KMS-11 (cell line): ENCODE data around the gene PAPSS2.

Source experiments
- H2AFZ ChIP-seq: fragments of 200-600 bp; sonication (generic); 2 replicates; pipeline ENCODE4 v1.6.1; 2016; ENCODE audit warnings: antibody characterized with exemption, mixed run types, low read depth
- H3K27ac ChIP-seq: fragments of 200-600 bp; sonication (generic); 2 replicates; pipeline ENCODE4 v1.6.1; 2016; ENCODE audit warnings: mild to moderate bottlenecking, mixed run types
- H3K27me3 ChIP-seq: fragments of 200-600 bp; sonication (generic); 2 replicates; pipeline ENCODE4 v1.6.1; 2017; ENCODE audit warnings: mild to moderate bottlenecking, low read depth, mixed run types, moderate library complexity; ENCODE audit not compliant: insufficient read depth
- H3K36me3 ChIP-seq: fragments of 200-600 bp; sonication (generic); 2 replicates; pipeline ENCODE4 v1.6.1; 2017; ENCODE audit warnings: mild to moderate bottlenecking, mixed run types; ENCODE audit not compliant: insufficient read depth
- H3K4me1 ChIP-seq: fragments of 200-600 bp; sonication (generic); 2 replicates; pipeline ENCODE4 v1.6.1; 2016; ENCODE audit warnings: mild to moderate bottlenecking, low read depth, mixed run types; ENCODE audit not compliant: poor library complexity, severe bottlenecking
- H3K4me2 ChIP-seq: fragments of 200-600 bp; sonication (generic); 2 replicates; pipeline ENCODE4 v1.7.0; 2016; ENCODE audit warnings: mild to moderate bottlenecking, mixed run types
- H3K4me3 ChIP-seq: fragments of 200-600 bp; sonication (generic); IDR thresholded peaks from 2 replicates; pipeline ENCODE4 v1.6.1; 2017; ENCODE audit warnings: low read depth, low read length, mixed read lengths; ENCODE audit not compliant: insufficient read depth
- H3K79me2 ChIP-seq: fragments of 200-600 bp; sonication (generic); 2 replicates; pipeline ENCODE4 v1.6.1; 2016; ENCODE audit warnings: low read depth, mixed run types; ENCODE audit not compliant: insufficient read depth
- H3K9ac ChIP-seq: fragments of 200-600 bp; sonication (generic); 2 replicates; pipeline ENCODE4 v1.6.1; 2016; ENCODE audit warnings: mild to moderate bottlenecking, mixed run types
- H4K20me1 ChIP-seq: fragments of 200-600 bp; sonication (generic); 2 replicates; pipeline ENCODE4 v1.6.1; 2016; ENCODE audit warnings: mild to moderate bottlenecking, mixed run types; ENCODE audit not compliant: insufficient read depth
- TF ChIP-seq, protein P1 (sequence below): fragments of 200-600 bp; sonication (generic); conservative IDR thresholded peaks from 2 replicates; pipeline ENCODE4 v1.6.1; 2017; ENCODE audit warnings: low read depth, mild to moderate bottlenecking, antibody characterized with exemption, low read length, moderate library complexity, mixed read lengths

The PAPSS2 gene

DNA sequence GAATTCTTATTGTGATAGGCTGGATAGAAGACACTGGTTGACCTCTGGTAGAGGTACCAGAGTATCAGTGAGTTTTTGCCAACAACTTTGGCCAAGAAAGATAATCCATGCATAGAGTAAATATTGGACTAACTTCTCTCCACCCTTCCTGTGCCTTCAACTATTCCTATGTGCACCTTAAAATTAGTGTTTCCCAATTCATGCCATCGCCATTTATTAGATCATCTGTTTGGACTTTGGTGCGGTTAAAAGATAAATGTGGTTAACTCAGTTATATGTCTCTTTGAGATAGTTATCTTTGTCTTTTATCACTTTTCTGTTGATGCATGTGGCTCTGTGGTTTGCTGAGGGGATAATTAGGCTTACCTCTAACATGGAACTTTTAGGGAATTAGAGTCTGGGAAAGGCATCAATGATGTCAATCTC, 4.6 kb downstream of the PAPSS2 start:
- no peaks in the 10 kb centered on the region for H3K4me1 ChIP-seq
- no peaks in the 10 kb centered on the region for H3K79me2 ChIP-seq
- no peak overlapping the region for H3K4me3 ChIP-seq
- H3K9ac ChIP-seq, result no peak overlapping the region
- no peaks in the 10 kb centered on the region for H3K36me3 ChIP-seq
- no peak overlapping the region for H3K27ac ChIP-seq
- H4K20me1 ChIP-seq, result no peaks in the 10 kb centered on the region
- H2AFZ ChIP-seq, result no peak overlapping the region
- TF ChIP-seq, protein P1, sequence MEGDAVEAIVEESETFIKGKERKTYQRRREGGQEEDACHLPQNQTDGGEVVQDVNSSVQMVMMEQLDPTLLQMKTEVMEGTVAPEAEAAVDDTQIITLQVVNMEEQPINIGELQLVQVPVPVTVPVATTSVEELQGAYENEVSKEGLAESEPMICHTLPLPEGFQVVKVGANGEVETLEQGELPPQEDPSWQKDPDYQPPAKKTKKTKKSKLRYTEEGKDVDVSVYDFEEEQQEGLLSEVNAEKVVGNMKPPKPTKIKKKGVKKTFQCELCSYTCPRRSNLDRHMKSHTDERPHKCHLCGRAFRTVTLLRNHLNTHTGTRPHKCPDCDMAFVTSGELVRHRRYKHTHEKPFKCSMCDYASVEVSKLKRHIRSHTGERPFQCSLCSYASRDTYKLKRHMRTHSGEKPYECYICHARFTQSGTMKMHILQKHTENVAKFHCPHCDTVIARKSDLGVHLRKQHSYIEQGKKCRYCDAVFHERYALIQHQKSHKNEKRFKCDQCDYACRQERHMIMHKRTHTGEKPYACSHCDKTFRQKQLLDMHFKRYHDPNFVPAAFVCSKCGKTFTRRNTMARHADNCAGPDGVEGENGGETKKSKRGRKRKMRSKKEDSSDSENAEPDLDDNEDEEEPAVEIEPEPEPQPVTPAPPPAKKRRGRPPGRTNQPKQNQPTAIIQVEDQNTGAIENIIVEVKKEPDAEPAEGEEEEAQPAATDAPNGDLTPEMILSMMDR, result no peak
- H3K27me3 ChIP-seq, result no peaks in the 10 kb centered on the region
- no peak overlapping the region for H3K4me2 ChIP-seq

DNA sequence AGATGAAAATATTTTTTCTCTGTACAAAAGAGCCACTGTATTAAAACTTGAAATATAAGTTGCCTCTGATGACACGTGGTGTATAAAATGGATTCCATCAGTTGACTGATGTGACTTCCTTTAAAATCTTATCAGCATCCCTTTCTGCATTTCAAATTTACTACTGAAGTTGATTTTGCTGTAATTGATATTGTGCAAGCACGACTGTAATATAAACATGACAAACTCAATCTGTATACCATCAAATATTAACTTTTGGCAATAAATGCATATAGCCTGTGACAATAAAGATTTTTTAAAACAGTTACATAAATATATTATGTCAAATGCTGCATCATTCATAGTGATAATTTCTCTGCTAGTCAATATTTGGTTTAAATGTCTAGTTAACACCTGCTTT, 7.8 kb downstream of the PAPSS2 start:
- Histone ChIP-seq H3K27ac (no peak overlapping the region), H3K9ac (no peak overlapping the region), H3K4me3 (no peak overlapping the region), H3K4me2 (no peak overlapping the region), H3K79me2 (no peaks in the 10 kb centered on the region), H3K4me1 (no peaks in the 10 kb centered on the region), H3K36me3 (no peaks in the 10 kb centered on the region), H2AFZ (no peak overlapping the region), H4K20me1 (no peaks in the 10 kb centered on the region), H3K27me3 (no peaks in the 10 kb centered on the region)
- TF ChIP-seq, protein P1, result no peak

DNA sequence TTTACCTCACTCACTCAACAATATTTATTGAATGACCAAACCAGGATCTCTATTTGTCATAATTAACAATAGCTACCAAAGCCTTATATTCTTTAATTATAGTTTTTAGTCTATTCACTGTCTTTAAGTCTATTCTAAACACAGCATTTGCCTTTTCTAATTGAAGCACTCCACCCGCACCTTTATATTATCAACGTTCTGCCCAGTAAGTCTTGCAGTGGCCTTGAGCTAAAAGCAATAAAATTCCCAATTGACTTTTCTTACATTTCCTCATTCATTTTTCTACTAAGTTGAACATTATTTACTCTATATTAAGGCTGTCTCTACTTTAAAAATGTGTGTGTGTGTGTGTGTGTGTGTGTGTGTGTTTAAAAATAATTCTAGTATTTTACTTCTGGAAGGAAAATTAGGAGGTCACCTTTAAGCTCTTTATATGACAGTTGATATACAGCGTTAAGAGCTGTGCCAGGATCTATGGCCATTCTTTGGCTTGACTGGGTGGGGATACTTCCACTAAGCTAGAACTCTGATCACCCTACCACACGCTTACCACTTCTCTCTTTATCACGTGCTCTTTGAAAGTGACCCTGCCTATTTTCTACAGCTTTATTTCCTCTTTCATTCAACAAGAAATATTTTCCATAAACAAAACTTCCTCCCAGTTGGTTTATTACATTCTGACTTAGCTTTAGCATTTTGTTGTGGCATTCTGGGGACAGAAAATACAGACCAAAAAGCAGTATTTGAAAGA, 8.8 kb downstream of the PAPSS2 start:
- Histone ChIP-seq H3K36me3 (no peaks in the 10 kb centered on the region), H3K79me2 (no peaks in the 10 kb centered on the region), H4K20me1 (no peaks in the 10 kb centered on the region), H3K9ac (no peak overlapping the region), H3K4me1 (no peaks in the 10 kb centered on the region), H3K4me3 (no peak overlapping the region), H3K4me2 (no peak overlapping the region), H2AFZ (no peak overlapping the region), H3K27me3 (no peaks in the 10 kb centered on the region), H3K27ac (no peak overlapping the region)
- TF ChIP-seq, protein P1, result no peak

DNA sequence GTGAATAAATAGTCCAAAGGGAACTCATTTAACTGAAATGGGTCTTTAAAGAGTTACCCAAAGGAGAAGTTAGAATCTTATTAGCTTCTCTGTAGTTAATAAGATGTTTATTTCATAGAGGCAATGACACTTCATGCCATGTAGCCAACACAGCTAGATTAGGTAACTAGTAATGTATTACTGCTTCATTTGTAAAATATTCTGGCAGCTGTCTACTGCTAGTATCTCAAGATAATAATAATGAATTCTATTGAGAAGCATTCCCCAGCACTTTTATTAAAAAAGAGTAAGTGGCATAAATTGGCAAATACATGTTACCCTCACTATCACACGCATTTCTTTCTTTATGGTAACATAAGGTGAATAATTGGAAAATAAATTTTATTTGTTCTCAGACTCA, 10.1 kb downstream of the PAPSS2 start:
- Histone ChIP-seq H3K36me3 (no peaks in the 10 kb centered on the region), H3K79me2 (no peaks in the 10 kb centered on the region), H2AFZ (no peak overlapping the region), H3K27me3 (no peaks in the 10 kb centered on the region), H3K4me1 (no peaks in the 10 kb centered on the region), H3K4me2 (no peak overlapping the region), H4K20me1 (no peaks in the 10 kb centered on the region), H3K27ac (no peak overlapping the region), H3K9ac (no peak overlapping the region), H3K4me3 (no peak overlapping the region)
- TF ChIP-seq, protein P1, result no peak
